GM19438 (cell line): Measurements from ENCODE around the gene AMPD2.
"Not testable (repeated sequence)": the region's sequence is repeated elsewhere in the genome, so short reads cannot be mapped to it uniquely, and the experiment has no call there.

ENCODE experiments used
- ATAC-seq: cut with Tn5 transposase; IDR thresholded peaks from one replicate; pipeline ENCODE4 v1.9.1; 2021; ENCODE audit warnings: low read depth; ENCODE audit not compliant: unreplicated experiment

AMPD2 gene

GRCh38 chr1:109669949-109670302 lies 50.3 kb downstream of the AMPD2 start:
- ATAC-seq, result not testable (repeated sequence)

- ATAC-seq, result no peak
Measured at GRCh38 chr1:109671067-109671466, 51.4 kb downstream of the AMPD2 start.

GRCh38 chr1:109673861-109674260 lies 54.2 kb downstream of the AMPD2 start:
- ATAC-seq, result not testable (repeated sequence)

- ATAC-seq, result not testable (repeated sequence)
Measured at GRCh38 chr1:109676683-109677381, 57.2 kb downstream of the AMPD2 start.

GRCh38 chr1:109677459-109677858 lies 57.8 kb downstream of the AMPD2 start:
- ATAC-seq, result no peak

- not testable (repeated sequence) for ATAC-seq
Measured at GRCh38 chr1:109678637-109679036, 59.0 kb downstream of the AMPD2 start.
